GM12865 (cell line): ENCODE results near the gene HDLBP.

Experiments used
- DNase-seq: peaks from one replicate; pipeline ENCODE4 v3.0.0; 2010; ENCODE audit warnings: low read depth
- H3K4me3 ChIP-seq: 2 replicates; pipeline ENCODE4 v1.5.1; 2011; ENCODE audit warnings: mild to moderate bottlenecking, low read depth, low read length, control low read depth
- CTCF ChIP-seq: IDR thresholded peaks from 2 replicates; pipeline ENCODE4 v1.5.1; 2011; ENCODE audit warnings: low read length, control low read depth, low read depth, inconsistent platforms; ENCODE audit not compliant: insufficient read depth; ENCODE audit errors: missing control alignments

HDLBP gene

GRCh38 chr2:241203218-241204009 is 112.1 kb downstream of the HDLBP start:
- no peak for TF ChIP-seq CTCF
- H3K4me3 ChIP-seq: no peak overlapping the region
- DNase-seq: no peak

- no peak for TF ChIP-seq CTCF
- no peak for DNase-seq
- no peak overlapping the region for H3K4me3 ChIP-seq
These were observed 112.8 kb downstream of the HDLBP start for GRCh38 chr2:241202681-241203080.

- DNase-seq: no peak
- no peak overlapping the region for H3K4me3 ChIP-seq
- no peak for TF ChIP-seq CTCF
These were observed 113.2 kb downstream of the HDLBP start for GRCh38 chr2:241202268-241202585.

GRCh38 chr2:241201445-241202267 is 113.8 kb downstream of the HDLBP start:
- no peak overlapping the region for H3K4me3 ChIP-seq
- no peak for TF ChIP-seq CTCF
- DNase-seq: no peak

- TF ChIP-seq CTCF: no peak
- DNase-seq: no peak
- no peak overlapping the region for H3K4me3 ChIP-seq
These were observed 114.6 kb downstream of the HDLBP start for GRCh38 chr2:241200822-241201395.

- no peak overlapping the region for H3K4me3 ChIP-seq
- no peak for TF ChIP-seq CTCF
- no peak for DNase-seq
These were observed 115.3 kb downstream of the HDLBP start for GRCh38 chr2:241199897-241200821.
